Stimulated activated naive CD8-positive, alpha-beta T cell treated with anti-CD3 and anti-CD28 coated beads, Interleukin-15, Interleukin-2, amounts not matched to agents 100 ng/mL and 50 ng/mL, for 24 hours (primary cell): ENCODE data around the gene TIMD4.
A peak's percentile ranks its signal among the peaks of the same experiment; 100 is the strongest.

ENCODE experiments used
- H3K27ac Mint-ChIP-seq: one replicate; pipeline ENCODE4 v1.8.0; 2021; ENCODE audit warnings: mild to moderate bottlenecking, mixed read lengths
- H3K27me3 Mint-ChIP-seq: one replicate; pipeline ENCODE4 v1.8.0; 2021; ENCODE audit warnings: mixed read lengths
- H3K36me3 Mint-ChIP-seq: one replicate; pipeline ENCODE4 v1.8.0; 2021; ENCODE audit warnings: low read depth, mixed read lengths
- H3K4me1 Mint-ChIP-seq: one replicate; pipeline ENCODE4 v1.8.0; 2021; ENCODE audit warnings: low read depth, mixed read lengths
- H3K4me3 Mint-ChIP-seq: one replicate; pipeline ENCODE4 v1.8.0; 2021; ENCODE audit warnings: mild to moderate bottlenecking, mixed read lengths
- H3K9me3 Mint-ChIP-seq: one replicate; pipeline ENCODE4 v1.8.0; 2021; ENCODE audit warnings: mixed read lengths

The TIMD4 gene

GRCh38 chr5:156909180-156909579, 53.8 kb downstream of the TIMD4 start:
- Mint-ChIP-seq H3K4me1 (peaks cover 25% of the 10 kb centered on the region), H3K9me3 (peaks cover 6% of the 10 kb centered on the region), H3K36me3 (peaks cover 6% of the 10 kb centered on the region), H3K27me3 (no peaks in the 10 kb centered on the region), H3K27ac (no peak overlapping the region), H3K4me3 (no peak overlapping the region)

- no peaks in the 10 kb centered on the region for H3K36me3 Mint-ChIP-seq
- H3K27ac Mint-ChIP-seq: no peak overlapping the region
- H3K4me1 Mint-ChIP-seq: peaks cover 12% of the 10 kb centered on the region
- H3K27me3 Mint-ChIP-seq: no peaks in the 10 kb centered on the region
- H3K9me3 Mint-ChIP-seq: peaks cover 6% of the 10 kb centered on the region
- H3K4me3 Mint-ChIP-seq: no peak overlapping the region
Measured at GRCh38 chr5:156907667-156908066, 55.4 kb downstream of the TIMD4 start.

GRCh38 chr5:156906807-156907206, 56.2 kb downstream of the TIMD4 start:
- H3K4me1 Mint-ChIP-seq: peaks cover 8% of the 10 kb centered on the region
- no peaks in the 10 kb centered on the region for H3K27me3 Mint-ChIP-seq
- no peak overlapping the region for H3K4me3 Mint-ChIP-seq
- no peaks in the 10 kb centered on the region for H3K36me3 Mint-ChIP-seq
- H3K27ac Mint-ChIP-seq: no peak overlapping the region
- peaks cover 6% of the 10 kb centered on the region for H3K9me3 Mint-ChIP-seq

GRCh38 chr5:156896546-156896945, 66.5 kb downstream of the TIMD4 start:
- Mint-ChIP-seq H3K9me3 (no peaks in the 10 kb centered on the region), H3K27ac (no peak overlapping the region), H3K27me3 (no peaks in the 10 kb centered on the region), H3K36me3 (no peaks in the 10 kb centered on the region), H3K4me1 (peaks cover 24% of the 10 kb centered on the region), H3K4me3 (no peak overlapping the region)

GRCh38 chr5:156893517-156893916, 69.5 kb downstream of the TIMD4 start:
- H3K4me3 Mint-ChIP-seq: no peak overlapping the region
- H3K27me3 Mint-ChIP-seq: no peaks in the 10 kb centered on the region
- no peak overlapping the region for H3K27ac Mint-ChIP-seq
- H3K9me3 Mint-ChIP-seq: no peaks in the 10 kb centered on the region
- peaks cover 27% of the 10 kb centered on the region for H3K4me1 Mint-ChIP-seq
- no peaks in the 10 kb centered on the region for H3K36me3 Mint-ChIP-seq

- H3K27me3 Mint-ChIP-seq: no peaks in the 10 kb centered on the region
- peaks cover 27% of the 10 kb centered on the region for H3K4me1 Mint-ChIP-seq
- no peak overlapping the region for H3K4me3 Mint-ChIP-seq
- no peaks in the 10 kb centered on the region for H3K9me3 Mint-ChIP-seq
- H3K36me3 Mint-ChIP-seq: no peaks in the 10 kb centered on the region
- H3K27ac Mint-ChIP-seq: peak overlapping the region; percentile 10
Measured at GRCh38 chr5:156892864-156893263, 70.2 kb downstream of the TIMD4 start.

- Mint-ChIP-seq H3K36me3 (no peaks in the 10 kb centered on the region), H3K4me1 (peaks cover 27% of the 10 kb centered on the region), H3K27me3 (peaks cover under 1% of the 10 kb centered on the region), H3K27ac (peak overlapping the region; percentile 18), H3K9me3 (no peaks in the 10 kb centered on the region), H3K4me3 (no peak overlapping the region)
Measured at GRCh38 chr5:156892223-156892622, 70.8 kb downstream of the TIMD4 start.

- peaks cover 20% of the 10 kb centered on the region for H3K4me1 Mint-ChIP-seq
- no peak overlapping the region for H3K27ac Mint-ChIP-seq
Measured at GRCh38 chr5:156888520-156888919, 74.5 kb downstream of the TIMD4 start.

GRCh38 chr5:156883316-156883875, 79.6 kb downstream of the TIMD4 start:
- Mint-ChIP-seq H3K36me3 (no peaks in the 10 kb centered on the region), H3K27ac (no peak overlapping the region), H3K27me3 (peaks cover 10% of the 10 kb centered on the region), H3K4me1 (no peaks in the 10 kb centered on the region), H3K9me3 (no peaks in the 10 kb centered on the region), H3K4me3 (no peak overlapping the region)

More at GRCh38 chr5:156888520-156888919, 74.5 kb downstream of the TIMD4 start:
- Mint-ChIP-seq H3K27me3 (peaks cover 6% of the 10 kb centered on the region), H3K4me3 (no peak overlapping the region), H3K9me3 (no peaks in the 10 kb centered on the region), H3K36me3 (no peaks in the 10 kb centered on the region)

GRCh38 chr5:156879665-156880285, 83.3 kb downstream of the TIMD4 start:
- Mint-ChIP-seq H3K27me3 (peaks cover 7% of the 10 kb centered on the region), H3K9me3 (no peaks in the 10 kb centered on the region), H3K4me1 (no peaks in the 10 kb centered on the region), H3K27ac (no peak overlapping the region), H3K4me3 (no peak overlapping the region), H3K36me3 (no peaks in the 10 kb centered on the region)

GRCh38 chr5:156871212-156871611, 91.8 kb downstream of the TIMD4 start:
- Mint-ChIP-seq H3K27me3 (no peaks in the 10 kb centered on the region), H3K9me3 (peaks cover 22% of the 10 kb centered on the region), H3K36me3 (peaks cover 3% of the 10 kb centered on the region), H3K27ac (no peak overlapping the region), H3K4me3 (no peak overlapping the region), H3K4me1 (peaks cover 4% of the 10 kb centered on the region)

GRCh38 chr5:156870498-156870839, 92.6 kb downstream of the TIMD4 start:
- H3K9me3 Mint-ChIP-seq: peaks cover 22% of the 10 kb centered on the region
- H3K27ac Mint-ChIP-seq: no peak overlapping the region
- H3K4me1 Mint-ChIP-seq: peaks cover 4% of the 10 kb centered on the region
- no peak overlapping the region for H3K4me3 Mint-ChIP-seq
- peaks cover 3% of the 10 kb centered on the region for H3K36me3 Mint-ChIP-seq
- H3K27me3 Mint-ChIP-seq: no peaks in the 10 kb centered on the region
